Adipose tissue (tissue), 3 donors: ENCODE results near the gene CYP26B1. TPM values are rescaled to one million over a fixed set of nuclear protein-coding genes. Genes with fewer than 3 reads are reported as not detected.
"Not testable (repeated sequence)": the region's sequence is repeated elsewhere in the genome, so short reads cannot be mapped to it uniquely, and the experiment has no call there.

ENCODE experiments used
- H3K27ac ChIP-seq: one replicate; pipeline ENCODE4 v1.5.1; 2013; ENCODE audit warnings: low read depth, low read length
- WGBS, 3 donors: extraction: QIAGEN DNeasy Blood & Tissue Kit; methylation state at CpG; one replicate each; pipeline ENCODE4 v1.1.7; 2013; 5-methylcytosine and 5-hydroxymethylcytosine counted together
- polyA plus RNA-seq, 3 donors: library from polyadenylated mRNA; stranded (reverse); fragments of 200-250 nt; gene quantifications; one replicate each; pipeline ENCODE4 v1.2.3, GENCODE V29; 2013
- donor health status: healthy with polysubstance abuse.
- donor health status: Bipolar disorder and iron deficiency.
- donor health status: healthy.

CYP26B1 gene
- polyA plus RNA-seq, 3 donors: 1.9 to 17.4 (median 14.3) TPM

DNA sequence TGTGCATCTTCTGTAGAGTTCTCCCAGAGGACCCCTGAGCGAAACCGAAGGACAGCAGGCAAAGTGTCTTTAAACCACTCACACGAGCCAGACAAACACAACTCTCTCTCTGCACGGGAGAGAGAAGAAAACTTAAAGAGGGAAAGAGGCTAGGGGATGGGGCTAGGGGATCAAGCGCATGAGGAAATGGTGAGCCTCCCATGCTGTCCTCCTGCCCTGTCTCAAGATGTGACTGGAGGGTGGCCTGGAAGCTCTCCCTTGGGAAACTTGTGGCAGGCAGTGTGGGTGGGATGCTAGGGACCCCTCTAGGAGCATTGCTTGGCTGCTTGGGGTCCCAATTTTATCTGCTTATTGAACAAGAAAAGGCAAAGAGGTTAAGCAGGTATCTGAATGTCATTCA is 44.5 kb downstream of the CYP26B1 start:
- WGBS, 3 donors: 50 to 71% (median 69%) methylated on average over 5 of the region's 5 CpGs
- H3K27ac ChIP-seq: no peak overlapping the region

DNA sequence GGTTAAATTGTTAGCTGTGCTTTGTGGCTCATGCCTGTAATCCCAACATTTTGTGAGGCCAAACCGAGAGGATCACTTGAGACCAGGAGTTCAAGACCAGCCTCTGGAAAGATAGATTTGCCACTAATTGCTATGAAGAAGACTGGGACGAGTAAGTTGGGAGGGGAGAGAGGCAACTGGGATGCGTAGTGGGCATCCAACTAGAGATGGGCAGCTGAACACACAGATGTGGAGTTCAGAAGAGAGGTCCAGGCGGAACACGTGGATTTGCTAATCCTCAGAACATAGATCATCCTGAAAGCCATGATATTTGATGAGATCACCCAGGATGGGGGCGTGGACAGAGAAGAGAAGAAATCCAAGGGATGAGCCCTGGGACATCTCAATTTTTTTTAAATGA is 48.7 kb downstream of the CYP26B1 start:
- 75 to 80% (median 78%) methylated on average over 6 of the region's 6 CpGs for WGBS, 3 donors
- H3K27ac ChIP-seq: no peak overlapping the region

DNA sequence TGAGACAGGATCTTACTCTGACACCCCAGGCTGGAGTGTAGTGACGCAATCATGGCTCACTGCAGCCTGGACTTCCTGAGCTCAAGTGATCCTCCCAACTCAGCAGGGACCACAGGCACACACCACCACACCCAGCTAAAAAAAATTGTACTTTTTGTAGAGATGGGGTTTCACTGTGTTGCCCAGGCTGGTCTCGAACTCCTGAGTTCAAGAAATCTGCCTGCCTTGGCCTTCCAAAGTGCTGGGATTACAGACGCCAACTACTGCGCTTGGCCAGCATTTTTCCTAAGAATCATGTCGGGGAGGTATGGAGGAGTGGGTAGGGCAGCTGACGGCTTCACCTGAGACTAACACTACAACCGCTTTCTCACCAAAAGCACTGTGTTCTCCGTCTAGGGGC is 50.4 kb downstream of the CYP26B1 start:
- no peak overlapping the region for H3K27ac ChIP-seq
- 84 to 92% (median 89%) methylated on average over 8 of the region's 8 CpGs for WGBS, 3 donors

- no peak overlapping the region for H3K27ac ChIP-seq
- 78 to 90% (median 89%) methylated on average over 4 of the region's 4 CpGs for WGBS, 3 donors
Observed at GRCh38 chr2:72096181-72096580, 51.5 kb downstream of the CYP26B1 start.

- 85 to 95% (median 94%) methylated on average over 3 of the region's 3 CpGs for WGBS, 3 donors
- H3K27ac ChIP-seq: no peak overlapping the region
Observed at GRCh38 chr2:72095364-72095763, 52.3 kb downstream of the CYP26B1 start.

GRCh38 chr2:72094701-72095100 is 53.0 kb downstream of the CYP26B1 start:
- 71 to 94% (median 86%) methylated on average over 4 of the region's 4 CpGs for WGBS, 3 donors

DNA sequence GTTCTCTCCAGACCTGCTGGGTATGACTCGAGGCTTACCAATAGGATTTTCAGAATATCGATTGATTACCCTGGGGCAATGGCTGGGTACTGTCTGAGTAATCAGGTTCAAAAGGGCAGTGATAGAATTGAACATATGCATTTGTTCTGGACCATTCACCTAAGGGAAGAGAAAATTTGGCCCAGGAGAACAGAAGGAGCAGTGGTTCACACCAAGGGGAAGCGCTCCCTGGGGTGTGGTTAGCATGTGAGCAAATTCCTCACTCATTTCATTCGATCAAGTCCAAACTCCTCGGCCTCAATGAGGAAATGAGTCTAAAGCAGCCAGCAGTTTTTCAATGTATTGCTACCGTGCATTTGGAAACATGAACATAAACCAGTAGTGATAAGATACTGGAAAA is 55.6 kb downstream of the CYP26B1 start:
- WGBS, 3 donors: 64 to 73% (median 71%) methylated on average over 6 of the region's 6 CpGs
- no peak overlapping the region for H3K27ac ChIP-seq

More at GRCh38 chr2:72094701-72095100, 53.0 kb downstream of the CYP26B1 start:
- H3K27ac ChIP-seq: no peak overlapping the region

GRCh38 chr2:72090781-72091482 is 56.7 kb downstream of the CYP26B1 start:
- WGBS, 3 donors: 75 to 87% (median 83%) methylated on average over 4 of the region's 4 CpGs
- H3K27ac ChIP-seq: no peak overlapping the region

- no peak overlapping the region for H3K27ac ChIP-seq
- 79 to 87% (median 83%) methylated on average over 8 of the region's 8 CpGs for WGBS, 3 donors
Observed at GRCh38 chr2:72090271-72090720, 57.4 kb downstream of the CYP26B1 start.

DNA sequence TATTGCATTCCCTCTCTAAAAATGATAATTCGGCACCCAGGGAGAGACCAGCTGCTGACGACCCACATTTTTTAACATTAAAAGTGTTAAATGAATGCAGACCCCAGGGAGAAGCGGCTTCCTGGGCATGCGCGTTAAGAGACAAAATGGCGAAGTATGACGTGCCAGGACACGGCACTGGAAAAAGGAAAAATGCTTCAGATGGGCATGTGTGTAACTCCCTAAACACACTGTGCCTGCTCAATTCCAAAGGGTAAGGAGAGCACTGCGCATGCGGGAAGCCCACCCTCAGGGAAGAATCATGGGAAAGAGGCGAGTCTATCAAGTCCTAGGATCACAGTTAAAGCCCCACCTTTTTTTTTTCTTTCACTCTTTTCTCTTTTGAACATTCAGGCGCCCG is 58.1 kb downstream of the CYP26B1 start:
- no peak overlapping the region for H3K27ac ChIP-seq
- WGBS, 3 donors: 87 to 92% (median 90%) methylated on average over 13 of the region's 13 CpGs

GRCh38 chr2:72089028-72089427 is 58.6 kb downstream of the CYP26B1 start:
- H3K27ac ChIP-seq: no peak overlapping the region
- WGBS, 3 donors: 60 to 77% (median 77%) methylated on average over 4 of the region's 4 CpGs

GRCh38 chr2:72086871-72087633 is 60.6 kb downstream of the CYP26B1 start:
- not testable (repeated sequence) for H3K27ac ChIP-seq
- 81 to 92% (median 91%) methylated on average over 18 to 39 of the region's 41 CpGs for WGBS, 3 donors

- 47 to 87% (median 83%) methylated on average over 2 of the region's 2 CpGs for WGBS, 3 donors
- H3K27ac ChIP-seq: no peak overlapping the region
Observed at GRCh38 chr2:72085513-72085912, 62.1 kb downstream of the CYP26B1 start.

- WGBS, 3 donors: 84 to 96% (median 94%) methylated on average over 10 of the region's 10 CpGs
- H3K27ac ChIP-seq: no peak overlapping the region
Observed at GRCh38 chr2:72085036-72085435, 62.6 kb downstream of the CYP26B1 start.

DNA sequence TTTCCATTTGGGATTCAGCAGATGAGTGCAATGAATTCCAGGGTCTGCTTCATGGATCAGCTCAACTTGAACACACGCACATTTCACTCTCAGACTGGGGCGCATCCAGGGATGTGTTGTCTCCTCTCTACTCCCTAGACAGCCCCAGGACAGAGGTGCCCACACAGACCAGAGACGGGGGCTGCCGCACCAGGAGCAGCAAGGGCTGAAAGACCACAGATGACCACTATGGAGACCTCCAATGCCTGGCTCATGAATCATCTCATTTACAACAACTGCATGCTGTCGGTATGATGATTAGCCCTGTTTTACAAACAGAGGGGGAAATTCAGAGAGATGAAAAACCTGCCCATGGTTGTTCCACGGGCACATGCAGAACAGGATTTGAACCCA is 63.1 kb downstream of the CYP26B1 start:
- no peak overlapping the region for H3K27ac ChIP-seq
- 74 to 88% (median 87%) methylated on average over 6 of the region's 6 CpGs for WGBS, 3 donors

GRCh38 chr2:72083751-72084583 is 63.7 kb downstream of the CYP26B1 start:
- no peak overlapping the region for H3K27ac ChIP-seq
- WGBS, 3 donors: 66 to 83% (median 80%) methylated on average over 24 of the region's 24 CpGs

DNA sequence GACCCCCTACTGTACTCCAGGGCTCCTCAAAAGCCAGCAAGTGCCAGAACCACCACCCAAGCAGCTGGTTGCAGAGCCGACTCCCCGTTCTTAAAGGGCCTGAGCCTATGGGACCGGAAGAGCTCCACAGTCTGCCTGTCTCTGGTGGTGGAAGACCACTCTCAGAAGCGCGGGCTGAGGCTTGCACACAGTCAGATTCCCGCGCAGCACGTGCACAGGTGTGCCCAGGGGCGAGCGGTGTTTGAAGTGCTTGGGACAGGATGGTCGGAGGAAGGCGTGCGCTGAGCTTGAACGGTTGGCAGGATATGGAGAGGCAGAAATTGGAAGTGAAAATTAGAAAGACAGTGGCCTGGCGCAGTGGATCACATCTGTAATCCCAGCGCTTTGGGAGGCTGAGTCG is 64.8 kb downstream of the CYP26B1 start:
- 91 to 94% (median 94%) methylated on average over 17 of the region's 17 CpGs for WGBS, 3 donors
- H3K27ac ChIP-seq: no peak overlapping the region

GRCh38 chr2:72082021-72082601 is 65.6 kb downstream of the CYP26B1 start:
- 88 to 92% (median 91%) methylated on average over 12 of the region's 12 CpGs for WGBS, 3 donors
- no peak overlapping the region for H3K27ac ChIP-seq

- H3K27ac ChIP-seq: no peak overlapping the region
- WGBS, 3 donors: 93 to 94% (median 93%) methylated on average over 8 of the region's 8 CpGs
Observed at GRCh38 chr2:72081451-72081850, 66.2 kb downstream of the CYP26B1 start.
